Midbrain (tissue), 1 donor: ENCODE data around the gene GM2A.

Experiments used
- DNase-seq: peaks from one replicate; lab custom pipeline; 2025; lab: John Stamatoyannopoulos, UW

Gene GM2A

DNA sequence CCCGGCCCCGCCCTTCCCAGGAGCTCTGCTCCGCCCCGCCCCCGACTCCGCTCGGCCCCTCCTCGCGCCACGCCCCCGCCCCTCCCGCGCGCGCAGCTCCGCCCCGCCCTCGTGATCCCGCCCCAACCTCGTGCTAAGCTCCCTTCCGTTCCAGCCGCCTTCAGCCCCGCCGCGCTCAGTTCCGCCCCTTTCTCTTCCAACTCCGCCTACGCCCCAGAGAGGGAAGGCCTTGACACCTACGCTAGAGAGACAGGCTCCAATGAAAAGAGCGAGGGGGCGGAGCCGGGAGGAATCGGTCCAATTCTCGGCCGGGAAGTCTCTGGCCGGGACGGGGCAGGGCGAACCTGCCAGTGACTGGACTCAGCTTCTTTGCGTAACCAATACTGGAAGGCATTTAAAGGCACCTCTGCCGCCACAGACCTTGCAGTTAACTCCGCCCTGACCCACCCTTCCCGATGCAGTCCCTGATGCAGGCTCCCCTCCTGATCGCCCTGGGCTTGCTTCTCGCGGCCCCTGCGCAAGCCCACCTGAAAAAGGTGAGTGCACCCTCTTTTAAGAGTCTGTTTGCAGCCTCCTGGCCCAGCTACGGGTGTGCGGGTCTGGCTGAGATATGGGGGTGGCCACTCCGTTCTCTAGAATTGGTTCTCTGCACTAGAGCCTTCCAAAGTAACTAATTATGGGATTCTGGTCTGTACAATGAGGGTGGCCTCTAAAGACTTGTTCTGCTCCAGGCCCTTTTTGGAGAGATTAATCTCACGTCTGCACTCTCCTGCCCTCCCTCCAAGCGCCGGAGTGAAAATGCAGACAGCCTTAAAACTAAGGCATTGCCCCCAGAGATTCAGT, at the start of gene GM2A:
Gene GM2A, plus strand, starts transcription at position 424 of the 843 bp plus-strand sequence. Its CDS starts 32 bp downstream, at position 456.
- peak; percentile 98 for DNase-seq

DNA sequence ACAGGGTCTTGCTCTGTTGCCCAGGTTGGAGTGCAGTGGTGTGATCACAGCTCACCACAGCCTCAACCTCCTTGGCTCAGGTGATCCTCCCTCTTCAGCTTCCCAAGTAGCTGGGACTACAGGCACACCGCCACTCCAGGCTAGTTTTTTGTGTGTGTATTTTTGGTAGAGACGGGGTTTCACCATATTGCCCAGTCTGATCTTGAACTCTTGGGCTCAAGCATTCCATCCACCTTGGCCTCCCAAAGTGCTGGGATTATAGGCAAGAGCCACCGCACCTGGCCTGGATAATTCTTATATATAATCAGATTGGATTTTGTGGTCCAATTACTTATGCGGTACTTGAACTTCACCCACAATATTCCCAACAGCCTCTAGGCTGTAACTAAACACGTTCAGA, 48.9 kb upstream of the GM2A start:
- DNase-seq, result no peak

DNA sequence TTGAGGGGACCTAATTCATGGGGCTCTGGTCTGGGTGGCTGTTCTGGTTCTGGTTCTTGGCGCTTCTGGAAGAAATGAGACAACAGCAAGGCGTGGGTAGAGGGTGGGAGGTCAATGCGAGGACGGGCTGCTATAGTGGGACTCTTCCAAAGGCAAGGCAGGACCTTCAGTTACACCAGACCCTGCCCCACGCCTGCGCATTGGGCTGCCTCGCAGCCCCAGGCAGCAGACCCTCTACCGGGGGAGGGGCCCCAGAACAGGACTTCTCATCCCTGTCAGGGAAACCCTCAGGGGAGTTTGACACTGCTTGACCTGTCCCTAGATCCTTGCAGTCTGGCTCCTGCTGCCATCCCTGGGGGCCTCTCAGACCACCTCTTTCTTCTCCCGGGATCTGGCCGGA, 47.6 kb upstream of the GM2A start:
- no peak for DNase-seq

DNA sequence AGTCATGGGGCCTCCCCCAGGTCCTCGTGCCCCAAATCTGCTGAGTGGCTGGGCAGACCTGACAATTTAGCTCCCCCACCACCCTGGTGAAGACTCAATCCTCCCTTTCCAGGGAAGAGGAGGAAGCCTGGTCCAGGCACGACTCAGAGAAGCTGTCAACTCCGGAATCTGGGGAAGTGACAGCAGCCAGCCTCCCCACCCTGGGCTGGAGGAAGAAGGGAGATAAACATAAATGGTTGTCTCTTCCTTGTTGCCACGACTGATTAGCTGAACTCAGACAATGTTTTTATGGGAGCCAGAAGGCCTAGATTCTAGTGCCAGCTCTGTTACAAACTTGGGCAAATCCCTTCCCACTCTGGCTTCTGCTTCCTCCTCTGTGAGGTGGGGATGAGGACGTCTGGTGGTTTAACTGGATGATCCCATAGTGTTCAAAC, 44.5 kb upstream of the GM2A start:
- DNase-seq, result no peak

DNA sequence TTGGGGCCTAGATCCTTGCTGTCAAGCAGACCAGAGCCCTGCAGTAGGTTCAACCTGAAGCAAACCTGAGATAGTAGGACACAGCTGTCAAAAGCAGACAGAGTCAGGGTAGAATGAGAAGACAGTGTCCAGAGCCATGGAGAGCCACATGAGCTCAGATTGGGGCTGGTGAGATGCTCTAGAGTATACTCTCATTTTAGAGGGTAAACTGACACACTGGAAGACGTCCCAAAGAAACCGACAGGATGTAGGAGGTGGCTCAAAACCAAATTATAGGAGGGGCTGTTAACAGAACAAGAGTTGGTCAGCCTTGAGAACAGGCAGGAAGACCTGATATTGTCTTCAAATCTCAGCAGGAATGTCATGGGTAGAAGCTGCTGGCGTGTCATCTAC, 40.6 kb upstream of the GM2A start:
- DNase-seq, result no peak

DNA sequence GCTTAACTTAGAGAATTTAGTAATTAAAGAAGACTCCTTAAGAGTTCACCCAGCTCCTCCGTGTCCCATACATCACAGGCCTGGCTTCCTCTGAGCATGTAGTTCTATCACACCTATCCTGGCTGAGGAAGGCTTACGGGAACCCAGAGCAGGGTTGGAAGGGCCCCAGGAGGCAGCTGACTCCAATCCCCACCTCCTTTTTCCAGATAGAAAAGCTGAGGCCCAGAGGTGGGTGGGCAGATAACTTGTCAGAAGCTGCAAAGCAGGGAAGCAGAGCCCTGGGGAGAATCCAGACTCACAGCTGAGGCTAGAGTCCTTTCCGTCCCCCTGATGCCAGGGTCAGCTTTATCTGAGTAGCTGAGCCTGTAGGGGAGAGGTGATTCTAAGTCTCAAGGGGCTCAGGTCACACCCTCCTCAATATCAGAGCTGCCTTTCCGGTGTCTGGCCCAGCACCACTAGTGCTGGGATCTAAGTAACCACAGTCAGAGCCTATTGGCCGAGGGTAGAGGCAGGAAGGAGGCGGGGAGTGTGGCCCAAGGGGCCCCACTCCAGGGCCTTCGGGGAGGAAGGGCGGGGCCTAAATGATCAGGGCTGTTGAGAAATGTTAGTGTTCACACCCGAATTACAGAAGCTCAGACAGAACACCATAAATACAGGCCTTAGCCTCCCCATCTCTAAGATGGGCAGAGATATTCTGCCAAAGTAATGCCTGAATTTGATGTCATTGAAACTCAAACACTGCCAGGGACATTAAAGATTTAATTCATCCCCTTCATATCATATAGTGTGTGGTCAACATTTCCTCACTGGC, 39.0 kb upstream of the GM2A start:
- DNase-seq, result peak; percentile 20

DNA sequence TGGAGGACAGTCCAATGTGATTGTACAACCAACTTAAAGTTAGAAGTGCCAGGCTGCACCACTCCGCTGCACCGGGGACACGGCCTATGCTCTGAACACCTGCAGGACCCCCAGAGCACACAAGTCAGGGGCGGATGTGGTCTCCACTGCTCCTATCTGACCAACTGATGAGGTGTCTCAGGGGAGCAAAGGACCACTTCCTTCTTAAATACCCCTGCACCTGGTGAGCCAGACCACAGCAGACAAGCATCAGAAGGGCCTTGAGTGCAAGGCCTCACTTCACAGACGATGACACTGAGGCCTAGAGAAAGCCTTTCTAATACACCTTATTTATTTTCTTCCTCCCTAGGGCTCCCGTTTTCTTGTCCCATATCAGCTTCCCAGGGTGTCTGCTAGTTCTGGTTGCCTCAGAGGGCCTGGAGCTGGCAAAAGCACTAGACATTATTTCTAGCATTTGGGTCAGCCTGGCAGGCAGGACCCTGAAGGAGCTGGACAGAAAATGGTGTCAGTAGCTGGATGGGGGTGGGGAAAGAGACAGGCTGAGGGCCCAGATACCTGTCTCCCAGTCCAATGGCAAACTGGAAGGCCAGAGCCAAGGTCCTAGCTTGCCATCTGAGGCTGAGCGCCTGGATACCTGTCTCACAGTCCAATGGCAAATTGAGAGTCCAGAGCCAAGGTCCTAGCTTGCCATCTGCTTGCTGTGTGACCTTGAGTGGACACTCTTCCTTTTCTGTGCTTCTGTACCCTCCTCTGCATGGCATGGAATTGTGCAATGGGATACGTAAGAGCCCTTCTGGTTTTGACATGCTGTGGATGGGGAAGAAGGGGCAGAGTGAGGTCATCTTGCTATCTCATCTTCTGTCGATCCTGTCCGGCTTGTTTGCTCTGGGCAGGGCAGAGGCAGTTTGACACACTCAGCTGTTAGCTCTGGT, 38.1 kb upstream of the GM2A start:
- DNase-seq, result no peak

DNA sequence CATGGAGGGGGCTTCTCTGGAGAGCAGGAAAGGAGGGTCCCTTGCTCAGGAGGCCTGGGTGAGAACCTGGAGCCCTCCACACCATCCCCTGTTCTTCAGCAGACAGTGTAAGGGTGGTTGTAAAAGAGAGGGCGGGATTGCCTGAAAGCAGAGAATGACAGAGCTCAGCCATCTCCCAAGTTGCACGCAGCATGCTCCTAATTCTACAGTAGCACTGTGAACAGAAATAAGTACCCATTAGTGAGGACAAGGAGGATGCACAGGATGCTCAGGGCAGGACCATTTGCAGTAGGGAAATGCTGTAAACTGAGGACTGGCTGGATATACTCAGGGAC, 37.5 kb upstream of the GM2A start:
- DNase-seq, result no peak

DNA sequence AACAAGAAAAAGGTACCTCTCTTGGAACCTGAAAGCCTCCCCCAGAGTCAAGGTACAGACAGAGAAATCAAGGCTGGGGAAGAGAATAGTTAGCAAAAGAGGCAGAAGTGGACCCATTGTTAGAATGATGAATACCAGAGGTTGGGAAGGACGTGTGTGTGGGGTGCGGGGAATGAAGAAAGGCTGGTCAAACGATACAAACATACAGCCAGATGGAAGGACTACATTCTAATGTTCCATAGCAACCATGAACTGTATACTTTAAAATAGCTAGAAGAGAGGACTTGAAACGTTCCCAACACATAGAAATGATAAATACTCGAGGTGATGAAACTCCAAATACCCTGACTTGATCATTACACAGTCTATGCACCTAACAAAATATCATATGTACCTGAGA, 36.2 kb upstream of the GM2A start:
- DNase-seq, result no peak

DNA sequence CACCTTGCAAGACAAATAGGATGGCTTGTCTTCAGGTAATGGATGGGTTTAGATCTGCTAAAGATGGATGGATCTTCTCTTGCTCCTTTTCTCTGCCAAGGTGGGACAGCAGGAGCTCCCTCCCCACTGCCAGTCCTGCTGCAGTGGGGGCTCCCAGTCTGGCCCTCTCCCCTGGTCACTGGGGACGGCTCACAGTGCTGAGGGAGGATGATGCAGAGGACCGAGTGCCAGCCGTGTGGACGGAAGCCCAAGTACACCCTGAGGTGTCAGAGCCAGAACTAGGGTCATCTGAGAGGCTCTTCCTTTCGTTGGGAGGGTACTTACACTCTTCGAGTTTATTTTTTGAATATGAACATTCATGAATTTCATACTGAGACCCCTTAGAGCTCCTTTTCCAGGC, 34.8 kb upstream of the GM2A start:
- DNase-seq, result no peak

DNA sequence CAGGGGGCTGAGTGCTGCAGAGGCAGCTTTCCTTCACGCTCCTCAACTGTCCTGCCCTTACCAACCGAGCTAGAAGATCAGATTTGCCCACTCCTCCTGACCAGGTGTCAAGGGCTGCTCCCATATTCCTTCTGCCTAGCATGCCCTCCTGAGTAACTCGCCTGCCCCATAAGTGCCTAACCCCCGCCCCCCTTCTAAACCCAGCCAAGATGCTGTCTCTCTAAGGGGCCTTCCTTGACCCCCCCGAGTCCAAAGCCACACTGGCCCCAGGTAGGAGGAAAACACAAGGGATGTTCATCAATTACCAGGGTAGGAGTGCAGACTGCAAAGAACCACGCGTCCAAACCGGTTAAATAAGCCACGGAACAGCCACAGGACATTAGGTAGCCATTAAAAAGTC, 33.8 kb upstream of the GM2A start:
- no peak for DNase-seq

DNA sequence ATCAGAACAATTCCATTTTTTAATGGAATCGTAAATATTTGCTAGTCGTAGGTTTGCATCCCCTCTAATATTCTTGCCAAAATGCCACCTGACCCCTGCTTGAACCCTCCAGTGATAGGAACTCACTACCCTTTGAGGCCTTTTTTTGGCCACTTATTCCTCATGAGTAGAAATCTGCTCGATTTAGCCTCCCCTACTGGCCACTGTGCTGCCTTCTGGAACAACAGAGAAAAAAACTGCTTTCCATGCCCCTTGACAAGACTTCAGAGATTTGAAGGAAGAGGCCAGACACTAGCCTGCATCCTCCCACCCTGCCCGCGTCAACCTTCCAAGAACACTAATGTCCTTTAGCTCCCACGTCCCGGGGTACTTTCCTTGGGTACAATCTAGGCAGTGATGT, 33.2 kb upstream of the GM2A start:
- no peak for DNase-seq

DNA sequence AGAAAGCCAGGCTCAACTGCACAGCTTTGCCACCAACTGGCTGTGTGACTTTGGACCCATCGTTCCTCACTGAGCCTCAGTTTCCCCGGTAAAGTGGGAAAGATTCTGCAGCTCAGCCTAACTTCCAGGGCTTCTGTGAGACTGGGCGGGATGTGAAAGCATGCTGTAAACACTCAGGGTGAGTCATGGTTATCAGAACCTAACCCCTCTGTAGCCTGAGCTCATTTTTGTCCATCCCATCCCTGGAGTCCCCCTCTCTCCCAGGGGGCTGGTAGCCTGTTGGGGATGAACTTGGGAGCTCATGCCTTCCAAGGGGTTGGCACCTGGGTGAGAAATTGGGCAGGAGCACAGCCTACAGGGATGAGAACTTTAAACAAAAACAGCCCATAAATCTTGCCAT, 31.4 kb upstream of the GM2A start:
- no peak for DNase-seq

DNA sequence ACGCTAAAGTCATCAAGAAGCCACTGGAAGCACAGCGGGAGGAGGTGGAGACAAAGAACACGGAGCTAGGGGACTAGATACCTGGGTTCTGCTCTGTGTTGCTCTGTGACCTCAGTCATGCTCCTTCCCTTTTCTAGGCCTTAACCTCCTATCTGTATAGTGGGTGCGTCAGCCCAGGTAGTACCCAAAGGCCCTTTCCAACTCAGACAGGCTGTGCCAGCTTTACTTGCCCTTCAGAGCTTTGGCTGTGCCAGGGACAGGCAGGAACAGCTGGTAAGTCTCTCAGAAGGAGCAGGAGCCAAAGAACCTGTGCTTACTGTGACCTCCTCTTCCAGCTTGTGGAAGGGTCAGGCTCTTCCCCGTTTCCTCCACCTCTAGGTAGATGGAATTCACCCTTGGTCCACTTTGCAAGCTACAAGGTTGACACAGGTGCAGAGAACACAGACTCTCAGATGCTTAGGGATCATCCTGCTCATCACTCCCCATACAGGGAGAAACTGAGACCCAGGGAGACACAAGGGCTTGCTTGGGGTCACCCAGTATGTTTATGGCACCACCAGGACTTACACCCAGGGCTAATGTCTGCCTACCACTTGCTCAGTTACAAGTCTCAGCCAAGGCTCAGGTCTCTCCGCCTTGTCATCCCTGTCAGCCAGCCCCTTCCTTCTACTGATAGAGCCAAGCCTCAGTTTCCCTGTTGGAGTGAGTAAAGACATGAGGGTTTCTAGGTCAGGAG, 30.8 kb upstream of the GM2A start:
- no peak for DNase-seq

DNA sequence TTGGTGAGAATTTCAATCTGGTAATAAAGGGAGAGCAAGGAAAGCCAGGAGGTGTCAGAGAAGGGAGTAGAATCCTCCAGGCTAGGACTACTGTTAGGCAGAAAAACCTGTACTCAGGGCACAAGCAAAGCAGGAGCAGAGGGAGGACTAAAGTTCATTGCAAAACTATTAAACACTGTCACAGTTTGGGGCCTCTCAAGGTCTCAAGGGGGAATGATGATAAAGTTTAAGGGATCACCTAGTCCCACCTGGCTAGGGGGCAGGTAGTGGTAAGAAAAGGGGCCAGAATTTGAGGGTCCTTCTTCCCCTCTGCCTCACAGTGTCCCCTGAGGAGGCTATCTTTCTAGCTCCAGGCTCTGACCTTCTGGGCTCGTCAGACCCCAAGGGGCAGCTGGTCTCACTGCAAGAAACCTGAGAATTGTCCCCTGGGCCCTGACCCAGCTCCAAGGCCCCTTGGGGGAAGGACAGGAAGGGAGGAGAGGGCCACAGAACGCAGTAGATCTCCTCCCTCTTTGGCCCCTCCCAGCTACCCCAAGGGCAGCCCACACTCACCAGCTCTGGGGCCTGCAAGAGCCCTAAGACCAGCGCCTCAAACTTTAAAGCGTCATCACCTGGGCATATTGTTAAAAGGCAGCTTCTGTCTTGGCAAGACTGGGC, 30.1 kb upstream of the GM2A start:
- DNase-seq, result no peak

DNA sequence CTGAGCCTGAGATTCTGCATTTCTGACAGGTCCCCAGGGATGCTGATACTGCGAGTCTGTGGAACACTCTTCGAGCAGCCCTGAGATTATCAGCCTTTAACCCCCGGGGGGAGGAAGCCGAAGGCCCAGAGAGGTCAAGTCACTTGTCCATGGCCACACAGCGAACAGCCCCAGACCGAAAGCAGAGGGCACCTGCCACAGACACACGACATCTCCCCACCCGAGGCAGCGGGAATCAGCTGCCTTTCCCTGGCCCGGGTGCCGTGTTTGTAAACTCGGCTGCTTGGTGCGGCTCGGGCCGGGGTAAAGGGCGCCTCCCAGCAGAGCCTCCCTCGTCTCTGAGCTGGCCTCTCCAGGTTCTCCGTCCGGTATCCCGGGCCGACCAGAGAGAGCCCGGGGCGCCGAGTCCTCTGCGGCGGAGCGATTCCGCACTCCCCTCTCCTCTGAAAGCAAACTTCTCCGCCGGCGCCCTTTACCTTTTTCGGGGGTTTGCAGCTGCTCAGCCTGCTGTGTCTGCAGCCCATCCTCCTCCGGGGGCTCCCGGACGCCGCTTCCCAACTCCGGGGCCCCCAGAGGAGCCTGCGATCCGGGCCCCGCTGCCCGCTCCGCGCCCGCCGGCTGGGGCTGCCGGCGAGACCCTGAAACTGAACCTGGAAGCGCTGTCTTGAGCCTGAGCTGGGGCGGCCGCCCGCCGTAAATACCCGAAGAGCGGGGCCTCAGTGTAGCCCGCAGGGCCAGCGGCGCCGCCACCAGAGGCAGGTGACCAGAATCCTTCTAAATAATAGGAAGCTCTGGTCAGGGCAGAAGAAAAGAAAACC, 29.3 kb upstream of the GM2A start, which contains the start of gene CCDC69:
Gene CCDC69, minus strand, starts transcription at position 646 of the 818 bp plus-strand sequence. Its CDS starts 122 bp downstream, at position 524.
- peak; percentile 63 for DNase-seq

DNA sequence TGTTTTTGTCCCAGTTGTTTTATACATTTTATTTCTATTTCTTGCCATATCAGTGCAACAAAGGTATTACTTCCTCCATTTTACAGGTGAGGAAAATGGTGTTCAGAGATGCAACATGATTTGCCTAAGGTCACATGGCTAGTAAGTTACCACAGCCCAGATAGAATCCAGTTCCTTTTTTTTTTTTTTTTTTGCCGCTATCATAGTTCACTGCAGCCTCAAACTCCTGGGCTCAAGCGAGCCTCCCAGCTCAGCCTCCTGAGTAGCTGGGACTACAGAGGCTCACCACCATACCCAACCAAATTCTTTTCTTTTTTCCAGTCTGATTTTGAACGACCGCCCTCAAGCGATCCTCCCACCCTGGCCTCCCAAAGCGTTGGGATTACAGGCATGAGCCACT, 28.6 kb upstream of the GM2A start:
- no peak for DNase-seq

DNA sequence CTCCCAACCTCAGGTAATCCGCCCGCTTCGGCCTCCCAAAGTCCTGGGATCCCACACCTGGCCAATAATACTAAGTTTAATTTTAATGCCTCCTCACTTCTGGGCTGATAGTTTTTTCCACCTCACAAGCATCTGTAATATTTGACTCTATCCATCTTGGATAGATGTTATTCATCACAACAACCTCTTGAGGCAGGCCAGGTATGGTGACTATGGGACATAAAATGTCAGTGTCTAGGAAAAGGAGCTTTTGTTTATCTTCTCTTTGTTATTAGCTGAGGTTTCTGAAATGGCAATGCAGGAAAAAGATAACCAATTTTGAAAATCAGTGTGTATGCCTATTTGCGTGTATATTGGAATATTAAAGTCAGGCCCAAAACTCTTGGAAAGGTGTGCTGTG, 27.9 kb upstream of the GM2A start:
- DNase-seq, result no peak

DNA sequence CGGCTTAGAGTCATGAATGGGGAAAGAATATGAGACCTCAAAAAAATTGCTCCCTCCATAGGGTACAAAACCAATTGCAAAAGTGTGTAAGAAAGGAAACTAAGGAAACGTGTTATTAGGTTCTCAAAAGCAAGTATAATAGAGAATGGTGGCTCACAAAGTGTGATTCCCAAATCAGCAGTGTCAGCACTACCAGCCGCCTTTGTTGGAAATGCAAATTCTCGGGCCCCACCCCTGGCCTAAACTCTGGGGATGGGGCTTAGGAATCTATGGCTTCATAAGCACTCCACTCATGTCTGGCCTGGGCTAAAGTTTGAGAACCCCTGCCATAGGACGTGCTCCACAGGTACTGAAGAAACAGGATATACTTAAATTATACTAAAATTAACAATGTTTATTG, 27.5 kb upstream of the GM2A start:
- DNase-seq, result no peak

DNA sequence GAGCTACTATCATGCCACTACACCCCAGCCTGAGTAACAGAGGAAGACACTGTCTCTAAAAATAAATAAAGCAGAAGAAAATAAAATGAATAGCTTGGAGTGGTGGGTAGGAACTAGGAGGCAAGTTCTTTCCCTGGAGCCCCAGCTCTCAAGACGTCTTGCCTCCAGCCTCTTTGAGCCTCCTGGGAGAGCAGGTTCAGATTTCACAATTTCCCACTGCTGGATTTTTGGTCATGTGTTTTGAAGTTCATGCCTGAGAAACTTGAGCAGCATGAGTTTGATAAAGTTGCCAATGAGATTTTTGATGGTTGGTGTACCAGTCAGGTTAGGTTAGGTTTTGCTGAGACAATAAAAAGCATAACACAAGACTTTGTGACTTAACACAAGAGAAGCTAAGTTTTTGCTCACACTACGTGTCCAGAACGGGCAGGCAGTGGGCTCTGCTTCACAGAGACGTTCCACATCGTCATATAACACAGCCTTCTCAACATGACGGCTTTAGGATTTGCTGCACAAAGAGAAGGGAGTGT, 25.0 kb upstream of the GM2A start:
- DNase-seq, result no peak
